ENCODE measurements around the gene TNS3. TPM values are rescaled to one million over a fixed set of nuclear protein-coding genes. Genes with fewer than 3 reads are reported as not detected.
A peak's percentile ranks its signal among the peaks of the same experiment; 100 is the strongest.

Gene TNS3
- polyA plus RNA-seq, 2 donors = 2.7 to 3.4 TPM

DNA sequence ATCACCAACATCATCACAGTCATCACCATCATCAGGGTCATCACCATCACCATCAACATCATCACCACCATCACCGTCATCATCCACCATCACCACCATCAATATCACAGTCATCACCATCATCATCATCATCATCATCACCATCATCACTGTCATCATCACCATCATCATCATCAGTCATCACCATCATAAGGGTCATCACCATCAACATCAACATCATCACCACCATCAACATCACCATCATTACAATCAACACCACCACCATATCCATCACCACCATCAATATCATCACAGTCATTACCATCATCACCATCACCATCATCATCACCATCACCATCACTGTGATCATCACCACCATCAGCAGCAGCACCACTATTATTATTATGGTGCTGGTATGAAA, 218.9 kb downstream of the TNS3 start:
- WGBS, 2 donors = 65 to 73% methylated on average over 1 of the region's 1 CpG
- Histone ChIP-seq H3K27me3 (ENCODE audit: control insufficient read depth in 1 of 2, insufficient read depth in 2 of 2, low read length in 2 of 2) (no peaks in the 10 kb centered on the region), H3K36me3 (ENCODE audit: control insufficient read depth in 2 of 2, insufficient read depth in 2 of 2, low read length in 1 of 2) (peaks cover 0 to 2% of the 10 kb centered on the region in 2 donors), H3K4me3 (ENCODE audit: low read depth in 1 of 2, low read length in 2 of 2) (no peak overlapping the region), H3K27ac (ENCODE audit: low read depth in 2 of 2, low read length in 1 of 2) (no peak overlapping the region), H3K9me3 (ENCODE audit: control insufficient read depth in 2 of 2, insufficient read depth in 1 of 2, low read depth in 1 of 2, low read length in 1 of 2) (no peaks in the 10 kb centered on the region), H3K4me1 (ENCODE audit: control insufficient read depth in 2 of 2, insufficient read depth in 2 of 2, low read length in 1 of 2) (peaks cover 0 to 2% of the 10 kb centered on the region in 2 donors)

DNA sequence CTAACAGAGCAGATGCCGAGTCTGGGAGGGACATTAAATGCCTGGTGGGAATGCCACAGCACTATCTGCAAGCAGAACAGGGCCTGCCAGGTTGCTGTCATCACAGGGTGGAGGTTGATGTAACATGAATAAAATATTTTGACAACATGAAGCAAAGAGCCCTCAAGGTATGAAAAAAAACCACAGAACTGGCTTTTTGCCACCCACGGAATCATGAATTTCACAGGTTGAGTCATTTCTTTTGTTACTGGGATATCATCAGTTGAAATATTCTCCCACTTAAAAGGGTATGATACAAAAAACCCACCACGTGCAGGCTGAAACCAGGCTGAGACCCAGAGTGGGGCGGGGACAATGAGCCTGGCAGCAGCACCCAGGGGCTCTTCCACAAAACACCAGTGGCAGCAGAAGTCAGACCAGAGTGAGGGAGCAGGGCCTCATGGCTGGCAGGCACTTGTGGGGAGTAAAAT, 220.1 kb downstream of the TNS3 start:
- H3K4me3 ChIP-seq (ENCODE audit: low read depth in 1 of 2, low read length in 2 of 2) = no peak overlapping the region
- 34 to 53% methylated on average over 4 of the region's 4 CpGs for whole genome bisulfite sequencing, 2 donors
- no peaks in the 10 kb centered on the region for H3K27me3 ChIP-seq (ENCODE audit: control insufficient read depth in 1 of 2, insufficient read depth in 2 of 2, low read length in 2 of 2)
- peaks cover 0 to 2% of the 10 kb centered on the region in 2 donors for H3K4me1 ChIP-seq (ENCODE audit: control insufficient read depth in 2 of 2, insufficient read depth in 2 of 2, low read length in 1 of 2)
- H3K36me3 ChIP-seq (ENCODE audit: control insufficient read depth in 2 of 2, insufficient read depth in 2 of 2, low read length in 1 of 2) = no peaks in the 10 kb centered on the region
- H3K9me3 ChIP-seq (ENCODE audit: control insufficient read depth in 2 of 2, insufficient read depth in 1 of 2, low read depth in 1 of 2, low read length in 1 of 2) = no peaks in the 10 kb centered on the region
- peak overlapping the region in 1 of 2 donors; percentile 11 for H3K27ac ChIP-seq (ENCODE audit: low read depth in 2 of 2, low read length in 1 of 2)

DNA sequence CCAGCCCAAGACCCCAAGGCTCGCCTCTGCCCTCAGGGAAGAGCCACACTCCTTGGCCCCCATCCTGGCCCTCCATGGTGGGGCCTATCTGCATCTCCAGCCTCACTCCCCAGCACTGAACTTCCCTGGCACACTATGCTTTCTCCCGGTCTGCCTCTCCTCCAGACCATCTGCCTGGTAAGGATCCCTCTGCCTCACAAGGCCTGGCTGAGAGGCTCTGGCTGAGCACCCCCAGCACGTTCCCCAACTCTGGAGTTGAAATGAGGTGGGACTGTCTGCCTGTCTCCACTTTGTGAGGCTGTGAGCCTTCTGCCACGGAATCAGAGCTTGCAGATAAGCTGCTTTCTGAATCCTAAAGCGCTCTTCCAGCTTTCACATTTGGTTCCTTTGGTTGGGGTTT, 220.7 kb downstream of the TNS3 start:
- no peaks in the 10 kb centered on the region for H3K27me3 ChIP-seq (ENCODE audit: control insufficient read depth in 1 of 2, insufficient read depth in 2 of 2, low read length in 2 of 2)
- H3K4me3 ChIP-seq (ENCODE audit: low read depth in 1 of 2, low read length in 2 of 2) = no peak overlapping the region
- 63 to 70% methylated on average over 5 of the region's 5 CpGs for WGBS, 2 donors
- H3K27ac ChIP-seq (ENCODE audit: low read depth in 2 of 2, low read length in 1 of 2) = no peak overlapping the region
- H3K4me1 ChIP-seq (ENCODE audit: control insufficient read depth in 2 of 2, insufficient read depth in 2 of 2, low read length in 1 of 2) = peaks cover 0 to 2% of the 10 kb centered on the region in 2 donors
- no peaks in the 10 kb centered on the region for H3K36me3 ChIP-seq (ENCODE audit: control insufficient read depth in 2 of 2, insufficient read depth in 2 of 2, low read length in 1 of 2)
- no peaks in the 10 kb centered on the region for H3K9me3 ChIP-seq (ENCODE audit: control insufficient read depth in 2 of 2, insufficient read depth in 1 of 2, low read depth in 1 of 2, low read length in 1 of 2)

GRCh38 chr7:47360301-47360900, 221.5 kb downstream of the TNS3 start:
- Histone ChIP-seq H3K4me3 (ENCODE audit: low read depth in 1 of 2, low read length in 2 of 2) (no peak overlapping the region), H3K4me1 (ENCODE audit: control insufficient read depth in 2 of 2, insufficient read depth in 2 of 2, low read length in 1 of 2) (peaks cover 0 to 2% of the 10 kb centered on the region in 2 donors), H3K27me3 (ENCODE audit: control insufficient read depth in 1 of 2, insufficient read depth in 2 of 2, low read length in 2 of 2) (no peaks in the 10 kb centered on the region), H3K9me3 (ENCODE audit: control insufficient read depth in 2 of 2, insufficient read depth in 1 of 2, low read depth in 1 of 2, low read length in 1 of 2) (no peaks in the 10 kb centered on the region), H3K27ac (ENCODE audit: low read depth in 2 of 2, low read length in 1 of 2) (no peak overlapping the region), H3K36me3 (ENCODE audit: control insufficient read depth in 2 of 2, insufficient read depth in 2 of 2, low read length in 1 of 2) (no peaks in the 10 kb centered on the region)
- WGBS, 2 donors = 91 to 95% methylated on average over 11 of the region's 11 CpGs

GRCh38 chr7:47358944-47359588, 222.8 kb downstream of the TNS3 start:
- WGBS, 2 donors = 81 to 89% methylated on average over 8 of the region's 8 CpGs
- Histone ChIP-seq H3K36me3 (ENCODE audit: control insufficient read depth in 2 of 2, insufficient read depth in 2 of 2, low read length in 1 of 2) (no peaks in the 10 kb centered on the region), H3K27ac (ENCODE audit: low read depth in 2 of 2, low read length in 1 of 2) (no peak overlapping the region), H3K9me3 (ENCODE audit: control insufficient read depth in 2 of 2, insufficient read depth in 1 of 2, low read depth in 1 of 2, low read length in 1 of 2) (no peaks in the 10 kb centered on the region), H3K4me1 (ENCODE audit: control insufficient read depth in 2 of 2, insufficient read depth in 2 of 2, low read length in 1 of 2) (peaks cover 0 to 2% of the 10 kb centered on the region in 2 donors), H3K4me3 (ENCODE audit: low read depth in 1 of 2, low read length in 2 of 2) (no peak overlapping the region), H3K27me3 (ENCODE audit: control insufficient read depth in 1 of 2, insufficient read depth in 2 of 2, low read length in 2 of 2) (no peaks in the 10 kb centered on the region)

GRCh38 chr7:47358357-47358756, 223.6 kb downstream of the TNS3 start:
- H3K4me3 ChIP-seq (ENCODE audit: low read depth in 1 of 2, low read length in 2 of 2) = no peak overlapping the region
- 92 to 94% methylated on average over 14 of the region's 14 CpGs for WGBS, 2 donors
- H3K27me3 ChIP-seq (ENCODE audit: control insufficient read depth in 1 of 2, insufficient read depth in 2 of 2, low read length in 2 of 2) = no peaks in the 10 kb centered on the region
- H3K4me1 ChIP-seq (ENCODE audit: control insufficient read depth in 2 of 2, insufficient read depth in 2 of 2, low read length in 1 of 2) = peaks cover 0 to 2% of the 10 kb centered on the region in 2 donors
- H3K36me3 ChIP-seq (ENCODE audit: control insufficient read depth in 2 of 2, insufficient read depth in 2 of 2, low read length in 1 of 2) = no peaks in the 10 kb centered on the region
- no peak overlapping the region for H3K27ac ChIP-seq (ENCODE audit: low read depth in 2 of 2, low read length in 1 of 2)
- no peaks in the 10 kb centered on the region for H3K9me3 ChIP-seq (ENCODE audit: control insufficient read depth in 2 of 2, insufficient read depth in 1 of 2, low read depth in 1 of 2, low read length in 1 of 2)

GRCh38 chr7:47357863-47358262, 224.0 kb downstream of the TNS3 start:
- H3K4me3 ChIP-seq (ENCODE audit: low read depth in 1 of 2, low read length in 2 of 2) = no peak overlapping the region
- H3K4me1 ChIP-seq (ENCODE audit: control insufficient read depth in 2 of 2, insufficient read depth in 2 of 2, low read length in 1 of 2) = peaks cover 0 to 2% of the 10 kb centered on the region in 2 donors
- no peaks in the 10 kb centered on the region for H3K27me3 ChIP-seq (ENCODE audit: control insufficient read depth in 1 of 2, insufficient read depth in 2 of 2, low read length in 2 of 2)
- H3K27ac ChIP-seq (ENCODE audit: low read depth in 2 of 2, low read length in 1 of 2) = no peak overlapping the region
- no peaks in the 10 kb centered on the region for H3K36me3 ChIP-seq (ENCODE audit: control insufficient read depth in 2 of 2, insufficient read depth in 2 of 2, low read length in 1 of 2)
- WGBS, 2 donors = 78 to 87% methylated on average over 7 of the region's 7 CpGs
- no peaks in the 10 kb centered on the region for H3K9me3 ChIP-seq (ENCODE audit: control insufficient read depth in 2 of 2, insufficient read depth in 1 of 2, low read depth in 1 of 2, low read length in 1 of 2)

DNA sequence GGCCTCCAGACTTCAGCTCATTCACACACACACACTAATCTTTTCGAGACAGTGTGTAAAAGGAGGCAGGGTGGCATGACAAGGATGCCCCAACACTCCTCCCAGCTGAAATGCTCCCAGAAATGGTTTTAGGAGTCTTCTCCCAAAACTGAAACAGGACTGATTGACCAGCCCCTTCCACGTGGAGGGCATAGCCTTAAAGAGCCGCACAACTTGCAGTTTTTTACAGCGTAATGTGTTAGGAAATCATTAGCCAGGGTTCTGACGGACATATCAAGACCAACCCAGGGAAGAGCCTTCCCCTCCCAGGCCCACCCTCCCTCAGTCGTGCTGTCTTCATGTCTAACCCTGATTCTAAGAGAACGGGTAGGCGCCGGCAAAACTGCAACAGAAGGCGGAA, 224.6 kb downstream of the TNS3 start:
- H3K36me3 ChIP-seq (ENCODE audit: control insufficient read depth in 2 of 2, insufficient read depth in 2 of 2, low read length in 1 of 2) = no peaks in the 10 kb centered on the region
- peaks cover 0 to 2% of the 10 kb centered on the region in 2 donors for H3K4me1 ChIP-seq (ENCODE audit: control insufficient read depth in 2 of 2, insufficient read depth in 2 of 2, low read length in 1 of 2)
- 74 to 87% methylated on average over 10 of the region's 10 CpGs for WGBS, 2 donors
- no peak overlapping the region for H3K27ac ChIP-seq (ENCODE audit: low read depth in 2 of 2, low read length in 1 of 2)
- H3K27me3 ChIP-seq (ENCODE audit: control insufficient read depth in 1 of 2, insufficient read depth in 2 of 2, low read length in 2 of 2) = no peaks in the 10 kb centered on the region
- H3K9me3 ChIP-seq (ENCODE audit: control insufficient read depth in 2 of 2, insufficient read depth in 1 of 2, low read depth in 1 of 2, low read length in 1 of 2) = no peaks in the 10 kb centered on the region
- H3K4me3 ChIP-seq (ENCODE audit: low read depth in 1 of 2, low read length in 2 of 2) = no peak overlapping the region

GRCh38 chr7:47356261-47356660, 225.7 kb downstream of the TNS3 start:
- WGBS, 2 donors = 85 to 91% methylated on average over 5 of the region's 5 CpGs
- H3K4me1 ChIP-seq (ENCODE audit: control insufficient read depth in 2 of 2, insufficient read depth in 2 of 2, low read length in 1 of 2) = peaks cover 0 to 1% of the 10 kb centered on the region in 2 donors
- no peak overlapping the region for H3K4me3 ChIP-seq (ENCODE audit: low read depth in 1 of 2, low read length in 2 of 2)

DNA sequence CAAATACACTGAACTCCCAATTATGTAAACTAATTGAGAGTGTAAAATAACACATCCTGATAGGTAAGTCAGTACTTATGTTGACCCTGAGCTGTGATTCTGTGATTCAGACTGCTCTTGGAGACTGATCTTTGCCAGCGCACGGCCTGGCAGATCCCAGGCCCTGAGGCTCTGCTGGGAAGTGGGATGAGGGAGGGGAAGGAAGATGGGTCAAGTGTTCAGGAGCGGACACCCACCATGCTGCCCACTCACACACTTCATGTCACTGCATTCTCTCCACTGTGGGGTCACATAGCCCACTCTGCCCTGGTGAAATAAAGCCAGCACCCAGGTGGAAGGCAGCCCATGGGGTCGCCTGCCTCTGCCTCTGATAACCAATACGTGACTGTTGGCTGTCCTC, 226.2 kb downstream of the TNS3 start:
- Histone ChIP-seq H3K36me3 (ENCODE audit: control insufficient read depth in 2 of 2, insufficient read depth in 2 of 2, low read length in 1 of 2) (no peaks in the 10 kb centered on the region), H3K4me3 (ENCODE audit: low read depth in 1 of 2, low read length in 2 of 2) (no peak overlapping the region), H3K9me3 (ENCODE audit: control insufficient read depth in 2 of 2, insufficient read depth in 1 of 2, low read depth in 1 of 2, low read length in 1 of 2) (no peaks in the 10 kb centered on the region), H3K4me1 (ENCODE audit: control insufficient read depth in 2 of 2, insufficient read depth in 2 of 2, low read length in 1 of 2) (no peaks in the 10 kb centered on the region), H3K27me3 (ENCODE audit: control insufficient read depth in 1 of 2, insufficient read depth in 2 of 2, low read length in 2 of 2) (no peaks in the 10 kb centered on the region), H3K27ac (ENCODE audit: low read depth in 2 of 2, low read length in 1 of 2) (no peak overlapping the region)
- WGBS, 2 donors = 63 to 68% methylated on average over 5 of the region's 5 CpGs

More at GRCh38 chr7:47356261-47356660, 225.7 kb downstream of the TNS3 start:
- Histone ChIP-seq H3K36me3 (ENCODE audit: control insufficient read depth in 2 of 2, insufficient read depth in 2 of 2, low read length in 1 of 2) (no peaks in the 10 kb centered on the region), H3K9me3 (ENCODE audit: control insufficient read depth in 2 of 2, insufficient read depth in 1 of 2, low read depth in 1 of 2, low read length in 1 of 2) (no peaks in the 10 kb centered on the region), H3K27ac (ENCODE audit: low read depth in 2 of 2, low read length in 1 of 2) (no peak overlapping the region), H3K27me3 (ENCODE audit: control insufficient read depth in 1 of 2, insufficient read depth in 2 of 2, low read length in 2 of 2) (no peaks in the 10 kb centered on the region)

Data from esophagus (tissue), 2 donors.